Cortex of kidney (tissue), 1 donor: ENCODE results near the gene ZFAND5.

Experiments used
- DNase-seq: peaks from one replicate; lab custom pipeline; 2025; lab: John Stamatoyannopoulos, UW

Gene ZFAND5, protein sequence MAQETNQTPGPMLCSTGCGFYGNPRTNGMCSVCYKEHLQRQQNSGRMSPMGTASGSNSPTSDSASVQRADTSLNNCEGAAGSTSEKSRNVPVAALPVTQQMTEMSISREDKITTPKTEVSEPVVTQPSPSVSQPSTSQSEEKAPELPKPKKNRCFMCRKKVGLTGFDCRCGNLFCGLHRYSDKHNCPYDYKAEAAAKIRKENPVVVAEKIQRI

DNA sequence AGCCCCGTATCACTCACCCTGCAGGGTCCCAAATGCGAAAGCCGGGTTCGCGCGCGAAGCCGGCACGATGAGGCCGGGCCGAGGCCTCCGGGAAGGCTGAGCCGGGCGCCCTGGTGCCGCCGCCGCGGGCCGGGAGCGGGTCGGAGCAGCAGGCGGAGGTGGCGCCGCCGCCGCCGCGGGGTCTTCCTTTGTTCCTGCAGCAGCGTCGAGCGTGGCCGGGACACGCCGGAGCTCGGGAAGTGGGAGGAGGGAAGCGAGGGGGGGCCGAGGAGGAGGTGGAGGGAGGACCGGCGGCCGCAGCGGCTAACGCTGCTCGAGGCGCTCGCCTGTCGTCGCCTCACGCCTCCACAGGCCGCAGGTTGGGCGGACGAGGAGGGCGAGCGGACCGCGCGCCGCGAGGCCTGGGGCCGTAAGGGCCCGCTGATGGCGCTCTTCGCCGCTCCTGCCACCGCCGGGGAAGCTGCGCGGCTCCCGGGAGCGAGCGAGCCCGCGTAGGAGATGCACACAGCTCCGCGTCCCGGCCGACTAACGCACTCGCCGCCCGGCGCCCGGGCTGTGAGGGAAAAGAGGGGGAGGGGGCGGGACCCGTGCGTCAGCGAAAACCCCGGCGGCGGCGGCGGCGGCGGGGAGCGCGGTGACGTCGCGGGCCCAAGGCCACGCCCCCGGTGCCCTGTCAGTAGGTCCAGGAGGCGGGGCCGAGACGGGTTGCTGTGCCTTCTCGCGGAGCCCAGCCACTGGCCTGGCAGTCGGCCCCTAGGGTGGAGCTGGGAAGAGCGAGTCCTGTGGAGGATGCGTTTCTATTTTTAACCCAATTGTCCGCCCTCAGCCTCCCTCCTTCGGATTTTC lies at the start of gene ZFAND5:
TSS of gene ZFAND5 (minus strand) at position 530 of the 846 bp plus-strand sequence. CDS start 4,430 bp downstream, outside the sequence.
- peak; percentile 95 for DNase-seq

DNA sequence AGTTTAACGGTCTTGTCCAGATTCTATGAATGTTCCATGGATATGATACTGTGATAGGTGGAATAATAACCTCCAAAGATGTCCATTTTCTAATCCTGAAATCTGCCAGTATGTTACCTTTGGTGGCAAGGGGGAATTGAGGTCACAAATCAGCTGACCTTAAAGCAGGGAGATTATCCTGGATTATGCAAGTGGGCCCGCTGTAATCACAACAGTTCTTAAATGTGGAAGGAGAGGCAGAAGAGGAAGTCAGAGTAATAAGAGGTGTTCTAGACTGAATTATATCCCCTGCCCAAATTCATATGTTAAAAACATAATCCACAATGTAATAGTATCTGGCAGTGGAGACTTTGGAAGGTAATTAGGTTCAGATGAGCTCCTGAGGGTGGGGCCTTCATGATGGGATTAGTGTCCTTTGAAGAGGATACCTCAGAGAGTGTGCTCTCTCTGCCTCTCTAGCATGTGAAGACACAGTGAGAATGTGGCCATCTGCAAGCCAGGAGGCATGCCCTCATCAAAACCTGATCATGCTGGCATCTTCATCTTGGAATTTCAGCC lies 47.6 kb upstream of the ZFAND5 start:
- DNase-seq, result no peak

DNA sequence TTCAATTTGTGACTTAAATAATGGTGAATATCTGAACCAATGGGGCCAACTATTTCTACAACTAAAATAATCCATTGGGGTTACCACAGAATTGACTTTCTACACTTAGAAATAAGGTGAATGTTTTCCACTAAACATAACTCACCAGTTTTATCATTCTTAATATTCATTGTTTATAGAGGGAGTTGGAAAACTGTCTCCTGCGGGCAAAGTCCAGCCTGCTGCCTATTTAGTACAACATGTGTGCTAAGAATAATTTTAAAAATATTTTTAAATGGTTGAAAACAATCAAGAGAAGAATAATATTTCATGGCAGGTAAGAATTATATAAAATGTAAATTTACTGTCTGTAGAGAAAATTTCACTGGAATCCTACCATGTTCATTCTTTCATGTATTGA lies 45.2 kb upstream of the ZFAND5 start:
- DNase-seq, result no peak

DNA sequence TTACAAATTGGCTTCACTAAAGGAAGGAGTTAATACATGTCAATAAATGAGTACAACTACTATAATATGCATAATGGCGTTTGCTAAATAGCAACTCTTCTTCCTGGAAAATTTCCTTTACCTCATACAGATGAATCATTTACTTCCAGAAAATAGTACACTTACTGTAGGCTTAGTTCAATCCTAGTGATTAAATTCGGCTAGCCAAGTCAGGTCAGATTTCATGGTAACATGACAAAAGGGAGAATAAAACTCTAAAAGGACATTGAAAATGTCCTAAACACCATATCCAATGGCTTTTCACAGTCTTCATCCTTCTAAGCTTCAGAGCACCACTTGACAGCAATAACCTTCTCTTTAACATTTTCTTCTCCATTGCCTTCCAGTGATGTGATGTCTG lies 42.1 kb upstream of the ZFAND5 start:
- DNase-seq, result no peak

DNA sequence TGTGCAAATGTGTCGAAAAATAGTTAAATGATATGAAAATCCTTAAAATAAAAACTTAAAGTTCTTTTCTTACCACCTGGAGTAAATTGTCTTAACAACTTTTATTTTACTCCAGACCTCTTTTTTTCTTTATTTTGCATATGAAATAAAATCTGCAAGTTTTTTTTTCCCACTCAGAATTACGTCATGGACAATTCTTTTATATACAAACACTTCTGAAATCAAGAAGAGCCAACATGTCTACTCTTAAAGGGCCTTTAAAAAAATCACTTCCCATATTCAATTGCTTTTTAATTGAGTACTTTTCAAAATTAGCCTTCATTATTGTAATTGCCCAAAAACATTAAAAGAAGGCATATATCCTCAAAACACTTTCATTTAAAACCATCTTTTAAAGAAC lies 37.7 kb upstream of the ZFAND5 start:
- no peak for DNase-seq

DNA sequence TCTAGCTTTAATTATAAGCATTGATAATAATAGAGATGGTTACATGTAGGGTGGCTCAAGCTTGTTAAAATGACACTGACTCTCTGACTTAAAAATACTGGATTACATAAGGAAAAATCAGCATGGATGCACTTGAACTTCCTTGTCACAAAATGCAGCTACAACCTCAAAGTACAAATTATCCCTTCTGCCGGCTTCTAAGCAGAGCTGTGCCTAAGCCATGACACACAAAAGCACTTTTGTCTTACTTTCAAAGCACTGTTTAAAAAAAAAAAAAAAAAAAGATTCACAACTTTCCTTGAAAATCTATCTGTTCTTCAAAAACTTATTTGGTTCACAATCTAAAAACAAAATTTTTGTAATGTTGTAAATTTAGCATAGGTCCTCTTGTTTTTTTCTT lies 36.4 kb upstream of the ZFAND5 start:
- no peak for DNase-seq

DNA sequence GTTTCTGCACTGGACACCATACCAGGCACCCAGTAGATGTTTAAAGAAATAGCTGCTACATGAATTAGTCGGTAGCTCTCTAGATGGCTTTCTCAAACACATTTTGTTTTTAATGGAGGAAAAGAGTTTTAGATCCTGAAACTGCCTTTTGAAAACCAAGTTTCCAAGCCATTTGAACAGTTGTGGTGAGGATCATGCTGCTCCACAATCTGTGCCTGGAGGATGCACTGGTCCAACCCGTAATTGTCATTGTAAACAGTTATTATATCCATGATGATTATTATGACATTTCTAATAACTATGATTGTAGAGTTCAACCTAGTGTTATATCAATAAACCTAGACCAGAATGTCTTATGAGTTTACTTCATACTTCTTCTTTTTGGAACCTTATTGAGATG lies 35.9 kb upstream of the ZFAND5 start:
- no peak for DNase-seq

DNA sequence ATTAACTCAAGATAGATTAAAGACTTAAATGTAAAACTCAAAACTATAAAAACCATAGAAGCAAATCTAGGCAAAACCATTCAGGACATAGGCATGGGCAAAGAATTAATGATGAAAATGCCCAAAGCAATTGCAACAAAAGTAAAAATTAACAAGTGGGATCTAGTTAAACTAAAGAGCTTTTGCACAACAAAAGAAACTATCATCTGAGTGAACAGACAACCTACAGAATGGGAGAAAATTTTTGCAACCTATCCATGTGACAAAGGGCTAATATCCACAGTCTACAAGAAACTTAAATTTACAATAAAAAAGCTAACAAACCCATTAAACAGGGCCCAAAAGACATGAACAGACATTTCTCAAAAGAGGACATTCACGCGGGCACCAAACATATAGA lies 34.4 kb upstream of the ZFAND5 start:
- DNase-seq, result no peak

DNA sequence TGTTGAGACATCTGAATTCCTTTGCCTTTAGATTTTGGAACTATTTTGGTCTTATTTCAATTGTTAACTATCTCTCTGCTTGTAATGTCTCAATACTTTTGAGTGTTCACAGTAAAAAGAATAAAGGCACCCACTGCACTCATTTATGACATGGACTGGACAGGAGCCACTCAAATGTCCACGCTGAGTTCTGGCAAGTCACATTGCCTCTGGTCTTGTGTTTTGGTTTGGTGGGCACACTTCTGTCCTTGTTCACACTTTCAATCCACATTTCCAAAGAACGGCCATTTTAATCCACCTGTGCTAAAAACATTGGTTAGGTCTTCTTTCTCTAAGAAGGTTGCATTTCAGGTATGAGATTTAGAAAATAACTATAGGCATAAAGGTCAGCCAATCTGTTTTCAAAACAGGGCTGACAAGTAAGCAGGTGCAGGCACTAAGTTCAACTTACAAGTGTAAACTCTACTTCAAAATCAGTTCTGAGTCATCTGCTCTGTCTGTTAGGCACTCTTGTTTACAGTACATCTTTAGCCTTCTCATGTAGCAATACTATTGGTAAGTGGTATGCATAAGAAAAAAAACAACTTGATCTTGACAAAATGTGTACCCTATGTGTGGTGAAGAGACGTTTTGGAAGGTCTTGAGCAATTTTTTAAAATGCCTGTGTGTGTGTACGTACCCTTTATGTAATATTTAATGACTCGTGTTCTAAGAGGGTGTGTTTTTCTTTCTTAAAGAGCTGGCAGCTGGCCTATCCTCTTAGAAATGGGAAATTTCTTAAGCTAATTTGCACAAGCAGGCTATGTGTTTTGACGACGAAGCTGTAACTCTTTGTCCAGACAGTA lies 31.5 kb upstream of the ZFAND5 start:
- no peak for DNase-seq

DNA sequence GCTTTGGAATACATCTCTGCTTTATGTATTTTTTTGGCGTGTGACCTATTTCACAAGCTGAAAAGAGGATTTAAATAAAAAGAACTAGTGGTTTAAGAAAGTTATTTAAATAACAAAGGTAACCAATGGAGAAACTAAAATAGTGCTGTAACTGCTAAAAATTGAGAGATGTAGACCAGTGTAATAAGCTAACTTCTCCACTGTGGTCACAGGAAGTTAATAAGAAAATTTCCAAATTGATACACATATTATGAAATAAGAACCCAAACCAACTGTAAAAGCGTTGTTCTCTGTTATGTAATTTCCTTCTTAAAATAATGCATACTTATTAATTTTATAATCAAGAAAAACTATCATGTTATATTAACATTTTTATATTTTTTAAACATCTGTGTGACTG lies 29.1 kb upstream of the ZFAND5 start:
- DNase-seq, result no peak

DNA sequence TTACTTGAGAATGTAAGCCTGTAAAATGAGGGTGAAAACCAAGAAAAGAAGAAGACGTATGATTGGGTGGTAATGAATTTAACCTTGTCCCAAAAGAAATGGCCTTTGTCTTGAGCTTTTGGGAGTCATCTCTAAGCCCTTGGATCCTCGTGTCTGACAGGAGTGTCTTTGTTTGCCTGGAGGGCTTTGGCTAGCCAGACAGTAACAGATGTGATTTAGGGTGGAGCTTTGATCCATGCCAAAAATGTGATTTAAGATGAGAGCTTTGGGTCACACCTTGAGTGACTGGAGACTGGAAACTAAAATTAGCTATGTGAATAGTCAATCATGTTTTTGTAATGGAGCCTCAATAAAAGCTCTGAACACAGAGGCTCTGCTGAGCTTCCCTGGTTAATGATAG lies 25.9 kb upstream of the ZFAND5 start:
- no peak for DNase-seq

DNA sequence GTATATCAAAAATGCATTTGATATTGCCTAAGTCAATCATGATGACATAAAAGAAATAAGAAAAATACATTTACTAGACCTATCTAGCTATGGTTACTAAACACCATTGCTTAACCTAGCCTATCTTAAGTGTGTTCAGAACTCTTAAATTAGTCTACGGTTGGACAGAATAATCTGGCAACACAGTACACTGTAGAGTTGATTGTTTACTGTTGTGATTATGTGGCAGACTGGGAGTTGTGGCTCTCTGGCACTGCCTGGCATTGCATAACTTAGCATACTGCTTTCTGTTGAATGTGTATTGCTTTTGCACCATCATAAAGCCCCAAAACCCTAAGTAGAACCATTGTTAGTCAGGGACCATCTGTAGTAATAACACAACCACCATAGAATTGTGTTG lies 21.2 kb upstream of the ZFAND5 start:
- DNase-seq, result no peak

DNA sequence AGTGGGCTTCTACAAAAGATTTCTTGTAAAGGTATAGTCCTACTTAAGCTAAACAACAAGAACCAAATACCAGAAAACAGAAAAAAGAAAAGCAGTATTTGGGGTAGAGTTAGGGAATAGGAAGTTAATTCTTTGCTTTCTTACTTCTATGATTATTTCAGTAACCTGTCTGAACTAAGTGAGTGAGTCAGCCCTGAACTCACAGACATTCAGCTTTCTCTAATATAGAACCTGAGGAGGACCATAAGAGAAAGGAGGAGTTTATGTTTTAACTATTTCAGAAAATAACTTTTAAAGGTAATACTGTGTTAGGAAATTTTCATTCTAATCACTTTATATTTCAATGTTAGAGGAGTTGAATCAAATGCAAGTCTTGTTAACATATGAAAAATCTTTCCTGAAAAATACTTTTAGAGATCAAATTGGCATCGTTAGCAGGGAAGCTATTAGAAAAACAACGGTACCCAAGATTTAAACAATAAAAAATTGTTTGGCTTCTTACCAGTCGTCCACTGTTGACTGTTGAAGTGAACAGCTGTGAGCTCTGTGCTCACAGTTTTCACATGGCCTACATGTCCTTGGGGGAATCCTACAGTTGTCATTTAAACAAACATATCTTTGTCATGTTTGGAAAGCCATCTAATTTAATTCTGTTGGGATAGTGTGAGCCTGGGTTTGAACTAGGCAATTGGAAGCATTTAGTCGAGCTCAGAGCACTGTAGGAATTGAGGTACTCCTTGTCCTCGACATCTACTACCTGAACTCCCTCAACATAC lies 19.9 kb upstream of the ZFAND5 start:
- DNase-seq, result no peak

DNA sequence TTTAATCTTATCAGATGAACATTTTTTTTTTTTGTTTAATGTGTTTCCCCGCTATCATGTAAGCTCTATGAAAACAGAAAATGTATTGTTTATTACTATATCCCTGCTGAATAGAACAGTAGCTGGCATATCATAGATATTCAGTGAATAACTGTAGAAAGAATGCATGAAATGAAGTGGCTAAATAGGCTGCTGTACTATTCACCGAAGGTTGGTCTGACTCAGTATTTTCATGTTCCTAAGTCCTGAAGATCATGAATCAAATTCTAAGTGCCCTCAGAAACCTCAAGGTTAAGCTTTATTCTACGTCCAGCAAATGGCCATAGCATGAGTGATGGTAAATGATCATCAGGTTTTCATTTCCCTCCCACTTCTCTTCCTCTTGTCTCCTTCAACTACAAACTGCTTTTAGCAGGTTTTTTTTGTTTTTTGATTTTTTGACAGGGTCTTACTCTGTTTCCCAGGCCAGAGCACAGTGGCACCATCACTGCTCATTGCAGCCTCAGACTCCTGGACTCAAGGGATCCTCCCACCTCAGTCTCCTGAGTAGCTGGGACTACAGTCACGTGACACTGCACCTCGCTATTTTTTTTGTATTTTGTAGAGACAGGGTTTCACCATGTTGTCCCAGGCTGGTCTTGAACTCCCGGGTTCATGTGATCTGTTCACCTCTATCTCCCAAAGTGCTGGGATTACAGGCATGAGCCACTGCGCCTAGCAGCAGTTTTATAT lies 19.1 kb upstream of the ZFAND5 start:
- no peak for DNase-seq

DNA sequence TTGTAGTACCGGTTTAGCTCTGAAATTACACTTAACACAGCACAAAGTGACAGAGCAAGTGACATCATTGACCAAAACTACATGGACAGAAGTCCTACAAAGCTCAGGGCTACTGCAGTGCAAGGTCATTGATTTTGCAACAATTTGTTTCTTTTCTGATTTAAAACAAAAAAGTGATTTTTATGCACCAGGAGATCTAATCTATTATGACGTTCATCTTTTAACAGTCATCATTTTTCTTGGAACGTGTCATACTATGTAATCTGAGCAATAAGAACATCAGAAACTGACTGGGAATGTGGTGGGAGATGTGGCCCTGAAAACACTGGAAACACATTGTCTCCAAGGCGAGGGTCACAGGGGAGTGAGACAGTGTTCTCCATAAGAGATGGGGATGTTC lies 17.4 kb upstream of the ZFAND5 start:
- no peak for DNase-seq

DNA sequence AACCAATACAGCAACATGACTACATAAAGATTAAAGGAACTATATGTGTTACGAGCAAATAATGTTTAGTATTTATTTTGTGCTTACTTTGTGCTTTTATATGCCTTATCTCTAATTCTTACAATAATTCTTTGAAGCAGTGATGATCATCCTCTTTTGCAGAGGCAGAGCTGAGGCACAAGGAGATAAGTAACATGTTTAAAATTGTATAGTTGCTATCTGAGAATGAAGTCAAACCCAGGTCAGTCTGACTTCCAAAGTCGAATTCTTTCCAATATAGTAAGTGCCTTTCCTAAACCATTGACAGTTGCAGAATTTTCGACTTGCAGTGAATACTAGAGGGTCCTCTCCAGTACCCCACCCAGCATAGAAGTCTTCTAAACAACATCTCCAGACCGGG lies 12.0 kb upstream of the ZFAND5 start:
- DNase-seq, result no peak

DNA sequence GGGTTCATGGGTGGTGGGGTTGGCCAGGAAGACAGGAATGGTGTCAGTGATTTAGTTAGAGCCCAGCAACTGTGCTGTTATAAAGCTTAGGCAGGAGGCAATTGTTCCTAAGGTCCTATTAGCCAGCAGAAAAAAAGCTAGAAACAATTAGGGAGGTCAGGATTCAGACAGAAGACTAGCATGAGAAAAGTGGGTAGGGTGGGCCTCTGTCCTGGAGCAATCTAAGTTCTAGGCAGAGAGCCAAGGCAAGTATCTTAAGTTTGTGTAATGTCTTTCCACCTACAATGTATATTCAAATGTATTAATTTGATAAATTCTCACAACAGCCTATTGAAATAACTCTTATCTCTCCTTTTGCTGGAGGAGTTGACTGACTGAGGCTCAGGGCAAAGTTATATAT lies 6.1 kb upstream of the ZFAND5 start:
- DNase-seq, result no peak

DNA sequence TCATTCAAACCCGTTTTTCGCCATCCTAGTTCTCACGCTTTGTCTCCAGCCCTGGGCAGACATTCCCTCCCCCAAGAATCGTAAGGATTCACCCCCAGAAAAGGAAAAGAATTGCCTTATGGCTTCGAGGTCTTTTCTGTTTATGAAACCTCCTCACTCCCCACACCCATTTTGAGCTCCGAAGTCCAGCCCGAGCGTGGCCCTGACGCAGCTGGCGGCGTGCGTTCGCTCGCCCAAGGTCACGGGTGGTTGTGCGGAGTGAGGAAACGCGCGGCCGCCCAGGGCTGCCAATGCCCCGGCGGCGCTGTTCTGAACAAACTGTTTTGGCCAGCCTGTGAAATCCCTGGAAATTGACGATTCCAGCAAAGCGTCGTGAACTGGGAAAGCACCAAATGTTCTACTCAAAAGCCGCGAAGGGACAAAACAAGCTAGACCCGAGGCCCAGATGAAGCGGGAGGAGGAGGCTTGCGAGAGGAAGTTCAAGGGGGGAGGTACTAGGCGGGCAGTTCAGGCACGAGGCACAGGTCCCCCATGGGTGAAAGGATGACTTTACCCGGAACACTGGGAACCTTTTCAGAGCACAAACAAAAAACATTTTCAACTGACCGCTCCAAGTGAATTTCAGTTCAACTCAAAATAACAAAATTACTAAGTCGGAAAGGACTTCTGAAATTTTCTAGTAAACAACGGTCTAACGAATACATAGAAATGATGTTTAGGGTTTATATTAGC lies 683 bp upstream of the ZFAND5 start:
- DNase-seq, result peak; percentile 73

DNA sequence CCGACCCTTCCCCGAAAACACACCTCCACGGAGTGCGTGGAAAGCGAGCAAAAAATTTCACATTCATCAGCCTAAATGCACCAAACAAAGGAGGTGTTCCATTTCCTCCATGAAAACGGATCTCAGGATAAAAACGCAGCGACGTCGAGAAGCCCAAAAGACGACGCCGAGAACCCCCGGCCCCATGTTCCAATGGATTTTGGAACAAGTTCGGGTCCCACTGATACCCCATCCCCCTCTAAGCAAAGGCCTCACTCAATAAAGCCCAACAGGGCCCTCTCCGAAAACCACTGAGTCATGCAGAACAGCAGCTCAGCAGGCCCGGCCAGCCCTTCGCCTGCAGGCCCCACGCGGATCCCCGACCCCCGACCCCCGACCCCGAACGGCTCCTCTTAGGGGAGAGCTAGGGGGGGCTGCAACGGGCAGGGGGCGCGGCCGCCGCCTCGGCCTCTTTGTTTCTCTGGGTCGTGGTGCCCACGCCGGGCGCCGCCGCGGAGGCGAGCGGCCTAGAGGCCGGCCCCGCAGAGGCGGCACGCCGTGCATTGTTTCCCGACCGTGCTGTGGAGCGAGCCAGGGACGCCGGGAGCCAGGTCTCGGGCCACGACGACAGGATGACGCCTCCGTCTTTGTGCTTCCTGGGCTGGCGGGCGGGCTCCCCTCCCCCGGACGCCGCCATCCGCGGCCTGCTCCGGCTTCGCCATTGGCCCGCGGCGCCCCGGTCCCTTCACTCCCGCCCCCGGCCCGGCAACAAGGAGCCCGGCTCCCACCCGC lies 915 bp downstream of the ZFAND5 start:
- DNase-seq, result no peak

DNA sequence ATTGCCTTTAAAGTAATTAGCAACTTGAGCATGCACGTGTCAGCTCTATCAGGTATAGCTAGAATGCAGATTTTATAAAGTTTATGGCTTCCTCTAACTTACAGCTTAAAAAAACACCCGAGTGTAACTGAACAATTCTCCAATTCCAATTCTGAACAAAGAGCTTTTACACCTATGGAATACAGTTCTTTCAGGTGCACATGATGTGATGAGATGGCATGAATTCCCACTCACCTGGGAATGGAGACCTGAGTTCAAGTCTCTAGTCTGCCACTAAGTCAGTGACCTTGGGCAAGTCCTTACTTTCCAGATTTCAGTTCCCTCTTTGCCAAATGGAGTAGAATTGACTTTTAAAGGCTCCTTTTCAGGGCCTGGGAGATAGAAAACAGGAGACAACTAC lies 1.8 kb downstream of the ZFAND5 start:
- DNase-seq, result no peak
